ENCODE results near the gene MTIF3.

- TF ChIP-seq EP300 (IDR thresholded peaks at IDR 0.05) = no peak
- TF ChIP-seq, protein P1, sequence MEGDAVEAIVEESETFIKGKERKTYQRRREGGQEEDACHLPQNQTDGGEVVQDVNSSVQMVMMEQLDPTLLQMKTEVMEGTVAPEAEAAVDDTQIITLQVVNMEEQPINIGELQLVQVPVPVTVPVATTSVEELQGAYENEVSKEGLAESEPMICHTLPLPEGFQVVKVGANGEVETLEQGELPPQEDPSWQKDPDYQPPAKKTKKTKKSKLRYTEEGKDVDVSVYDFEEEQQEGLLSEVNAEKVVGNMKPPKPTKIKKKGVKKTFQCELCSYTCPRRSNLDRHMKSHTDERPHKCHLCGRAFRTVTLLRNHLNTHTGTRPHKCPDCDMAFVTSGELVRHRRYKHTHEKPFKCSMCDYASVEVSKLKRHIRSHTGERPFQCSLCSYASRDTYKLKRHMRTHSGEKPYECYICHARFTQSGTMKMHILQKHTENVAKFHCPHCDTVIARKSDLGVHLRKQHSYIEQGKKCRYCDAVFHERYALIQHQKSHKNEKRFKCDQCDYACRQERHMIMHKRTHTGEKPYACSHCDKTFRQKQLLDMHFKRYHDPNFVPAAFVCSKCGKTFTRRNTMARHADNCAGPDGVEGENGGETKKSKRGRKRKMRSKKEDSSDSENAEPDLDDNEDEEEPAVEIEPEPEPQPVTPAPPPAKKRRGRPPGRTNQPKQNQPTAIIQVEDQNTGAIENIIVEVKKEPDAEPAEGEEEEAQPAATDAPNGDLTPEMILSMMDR (IDR thresholded peaks at IDR 0.05) = no peak
Measured at GRCh38 chr13:27474751-27475268, 24.4 kb upstream of the MTIF3 start.

Measured in tibial nerve (tissue), 4 donors.